IPS DF 4.7 (cell line): ENCODE data around the gene GJB2.

Source experiments
- DNase-seq: peaks from one replicate; pipeline ENCODE4 v3.0.0-alpha.2; 2013; ENCODE audit warnings: low spot score; ENCODE audit errors: extremely low read depth

Gene GJB2

DNA sequence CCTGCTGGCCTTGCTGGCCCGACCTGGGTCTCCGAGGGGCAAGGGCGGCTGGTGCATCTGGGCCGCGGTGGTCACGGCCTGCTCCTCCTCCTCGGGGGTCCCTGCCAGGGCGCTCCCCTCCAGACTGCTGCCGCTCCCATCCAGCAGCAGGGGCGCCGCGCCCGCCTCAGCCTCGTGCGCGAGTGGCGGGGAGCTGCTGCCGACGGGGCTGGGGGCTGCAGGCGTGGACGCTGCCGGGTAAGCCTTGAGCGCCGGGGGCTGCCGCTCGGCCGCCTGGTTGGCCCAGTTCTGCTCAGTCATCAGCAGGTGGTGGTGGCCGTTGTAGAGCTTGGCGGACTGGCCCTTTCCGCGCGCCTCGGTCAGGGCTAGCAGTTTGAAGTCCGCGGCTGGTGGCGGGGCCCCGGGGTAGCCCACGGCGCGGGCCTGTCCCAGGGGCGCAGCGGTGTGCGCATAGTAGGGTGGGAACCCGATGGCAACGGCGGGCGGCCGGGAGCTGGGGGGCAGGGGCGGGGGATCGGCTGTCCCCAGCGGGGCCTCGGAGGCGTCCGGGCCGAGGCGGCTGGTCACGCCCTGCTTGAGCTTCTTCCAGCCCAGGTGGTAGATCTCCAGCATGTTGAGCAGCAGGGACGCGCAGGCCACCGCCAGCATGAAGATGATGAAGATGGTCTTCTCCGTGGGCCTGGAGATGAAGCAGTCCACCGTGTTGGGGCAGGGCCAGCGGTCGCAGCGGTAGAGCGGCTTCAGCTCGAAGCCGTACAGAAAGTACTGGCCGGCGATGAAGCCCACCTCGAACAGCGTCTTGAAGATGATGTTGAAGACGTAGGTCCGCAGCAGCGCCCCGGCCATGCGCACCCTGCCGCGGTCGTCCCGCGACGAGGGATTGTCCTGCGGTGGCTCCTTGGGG lies 50.5 kb downstream of the GJB2 start:
- no peak for DNase-seq

- no peak for DNase-seq
Observed at GRCh38 chr13:20141238-20142022, 51.3 kb downstream of the GJB2 start.

- DNase-seq, result no peak
Observed at GRCh38 chr13:20140487-20140886, 52.3 kb downstream of the GJB2 start.

DNA sequence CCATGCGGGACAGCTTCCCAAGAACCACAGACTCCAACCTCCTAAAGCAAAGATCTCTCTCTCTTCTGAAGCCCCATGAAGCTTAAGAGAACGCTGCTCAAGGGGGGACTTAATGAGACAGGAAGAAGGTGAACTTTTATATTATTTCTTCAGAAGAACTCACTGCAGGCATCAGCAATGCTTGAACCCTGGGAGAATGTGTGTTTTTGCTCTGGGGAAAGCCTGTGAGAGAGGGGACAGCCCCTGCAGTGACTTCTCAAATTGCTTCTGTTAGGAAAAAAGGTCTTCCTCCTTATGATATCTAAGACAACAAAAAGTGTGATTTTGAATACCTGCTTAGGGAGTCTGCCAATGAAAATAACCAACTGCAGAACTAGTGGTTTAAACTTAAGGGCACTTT lies 54.9 kb downstream of the GJB2 start:
- DNase-seq, result no peak
